PC-9 (cell line): ENCODE results near the gene EWSR1.

Experiments
- CTCF ChIP-seq: fragments of 200-600 bp; sonication (generic); conservative IDR thresholded peaks from 2 replicates; pipeline ENCODE4 v1.6.1; 2017; ENCODE audit warnings: mixed run types, antibody characterized with exemption, mild to moderate bottlenecking, moderate library complexity
- EZH2 ChIP-seq: fragments of 200-600 bp; sonication (generic); IDR thresholded peaks from 2 replicates; pipeline ENCODE4 v1.8.0; 2017; ENCODE audit warnings: antibody characterized with exemption, low read depth

GRCh38 chr22:29331658-29332300 is 63.7 kb downstream of the EWSR1 start:
- no peak for TF ChIP-seq CTCF
- no peak for TF ChIP-seq EZH2
